PC-3 (cell line): ENCODE results near the gene ADAMTS5.

Experiments
- EZH2 ChIP-seq: fragments of 300-600 bp; sonication (generic); IDR thresholded peaks from one replicate; pipeline ENCODE4 v1.6.1; 2017; ENCODE audit warnings: antibody characterized with exemption, mild to moderate bottlenecking, low read length; ENCODE audit not compliant: unreplicated experiment
- EZH2phosphoT487 ChIP-seq: fragments of 300-600 bp; sonication (generic); IDR thresholded peaks from 2 replicates; pipeline ENCODE4 v1.6.1; 2018; ENCODE audit warnings: mild to moderate bottlenecking, antibody characterized with exemption, low read length, borderline replicate concordance
- TF ChIP-seq, protein P1 (sequence below): fragments of 300-600 bp; sonication (generic); conservative IDR thresholded peaks from 2 replicates; pipeline ENCODE4 v1.5.1; 2017; ENCODE audit warnings: antibody characterized with exemption, low read depth, mild to moderate bottlenecking, low read length

DNA sequence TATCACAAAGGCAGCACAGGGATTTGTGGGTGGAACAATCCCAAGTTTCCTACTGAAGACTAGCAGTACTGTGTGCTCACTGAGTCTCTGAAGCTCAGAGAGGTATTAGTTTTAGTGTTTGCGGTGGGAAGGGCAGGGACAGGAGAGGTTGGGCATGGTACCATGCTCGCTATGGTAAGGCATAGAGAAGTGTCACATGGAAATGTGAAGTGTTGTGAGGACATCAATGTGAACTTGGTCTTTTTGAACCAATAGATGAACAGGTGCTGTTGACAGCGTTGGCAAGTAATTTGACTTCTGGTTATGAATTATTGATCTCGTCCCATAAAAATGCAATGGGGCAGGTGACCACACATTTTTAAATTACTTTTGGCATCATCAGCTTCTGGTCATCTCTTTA is 65.9 kb downstream of the ADAMTS5 start:
- TF ChIP-seq, protein P1, sequence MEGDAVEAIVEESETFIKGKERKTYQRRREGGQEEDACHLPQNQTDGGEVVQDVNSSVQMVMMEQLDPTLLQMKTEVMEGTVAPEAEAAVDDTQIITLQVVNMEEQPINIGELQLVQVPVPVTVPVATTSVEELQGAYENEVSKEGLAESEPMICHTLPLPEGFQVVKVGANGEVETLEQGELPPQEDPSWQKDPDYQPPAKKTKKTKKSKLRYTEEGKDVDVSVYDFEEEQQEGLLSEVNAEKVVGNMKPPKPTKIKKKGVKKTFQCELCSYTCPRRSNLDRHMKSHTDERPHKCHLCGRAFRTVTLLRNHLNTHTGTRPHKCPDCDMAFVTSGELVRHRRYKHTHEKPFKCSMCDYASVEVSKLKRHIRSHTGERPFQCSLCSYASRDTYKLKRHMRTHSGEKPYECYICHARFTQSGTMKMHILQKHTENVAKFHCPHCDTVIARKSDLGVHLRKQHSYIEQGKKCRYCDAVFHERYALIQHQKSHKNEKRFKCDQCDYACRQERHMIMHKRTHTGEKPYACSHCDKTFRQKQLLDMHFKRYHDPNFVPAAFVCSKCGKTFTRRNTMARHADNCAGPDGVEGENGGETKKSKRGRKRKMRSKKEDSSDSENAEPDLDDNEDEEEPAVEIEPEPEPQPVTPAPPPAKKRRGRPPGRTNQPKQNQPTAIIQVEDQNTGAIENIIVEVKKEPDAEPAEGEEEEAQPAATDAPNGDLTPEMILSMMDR = no peak
- TF ChIP-seq EZH2phosphoT487 (no peak), EZH2 (no peak)
